ENCODE data around the gene DBF4B. TPM values are rescaled to one million over a fixed set of nuclear protein-coding genes. Genes with fewer than 3 reads are reported as not detected.

DBF4B gene
- total and polyA plus RNA-seq, 10 of the 15 experiments (the other 5 are each of a cell fraction or from before 2014, with no cell fraction given): 2.4 to 24.6 (median 16.9) TPM

DNA sequence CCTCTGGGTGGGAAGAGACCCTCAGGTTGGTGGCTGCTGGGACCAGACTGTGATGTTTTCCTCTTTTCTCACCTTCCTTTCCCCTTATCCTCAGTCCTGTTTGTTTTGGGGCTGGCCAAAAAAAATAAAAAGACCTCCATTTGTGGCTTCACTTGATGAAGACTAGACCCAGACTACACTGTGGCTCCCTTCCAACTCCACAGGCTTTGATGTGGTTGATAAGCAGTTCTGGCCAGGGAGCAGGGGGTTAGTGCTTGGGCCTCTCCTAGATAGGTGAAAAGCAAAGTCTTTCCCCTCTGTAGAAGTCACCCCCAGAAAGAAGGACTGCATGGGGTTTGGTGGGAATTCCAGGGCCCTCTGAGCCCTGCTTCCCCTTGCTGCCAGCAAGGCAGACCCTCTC lies 39.1 kb downstream of the DBF4B start:
- ChIA-PET CTCF (no interaction called here), RAD21 (ENCODE audit: unreplicated experiment) (no interaction called here), SMC1A (ENCODE audit: uncharacterized antibody, unreplicated experiment) (no interaction called here), POLR2A (no interaction called here)
- in situ Hi-C loops (cut with MboI): no loop called here
- no peak overlapping the region for H3K4me2 ChIP-seq (ENCODE audit: control insufficient read depth, insufficient read depth)
- intact Hi-C loops (cut with micrococcal nuclease; ENCODE audit: unreplicated experiment): no loop called here
- no peak overlapping the region for H3K9ac ChIP-seq (ENCODE audit: control insufficient read depth, insufficient read depth, low read length)
- no peak overlapping the region for H2AFZ ChIP-seq (ENCODE audit: control insufficient read depth, low read depth, low read length)
- FAIRE-seq (no peak), DNase-seq (ENCODE audit: low read depth, low spot score) (no peak), ATAC-seq (no peak)
- TF ChIP-seq NR2F1 (conservative IDR thresholded peaks at IDR 0.05) (no peak), DPF2 (IDR thresholded peaks at IDR 0.05) (no peak), NBN (IDR thresholded peaks at IDR 0.05) (no peak), NFYA (IDR thresholded peaks at IDR 0.05; ENCODE audit: borderline replicate concordance, low read depth, low read length) (no peak), RELA (IDR thresholded peaks at IDR 0.05; ENCODE audit: borderline replicate concordance, partially characterized antibody) (no peak), TCF7 (IDR thresholded peaks at IDR 0.05; ENCODE audit: borderline replicate concordance) (no peak), EED (IDR thresholded peaks at IDR 0.05; ENCODE audit: low read depth) (no peak), ZSCAN29 (IDR thresholded peaks at IDR 0.05) (no peak), MTA2 (IDR thresholded peaks at IDR 0.05; ENCODE audit: low read depth) (no peak), BCL11A (IDR thresholded peaks at IDR 0.05; ENCODE audit: low read depth, low read length) (no peak), HDGF (IDR thresholded peaks at IDR 0.05) (no peak), MYC (IDR thresholded peaks at IDR 0.05; ENCODE audit: insufficient read depth, insufficient read length, insufficient replicate concordance, low read length, severe bottlenecking) (no peak), IKZF1 (conservative IDR thresholded peaks at IDR 0.05) (no peak), IRF4 (IDR thresholded peaks at IDR 0.05; ENCODE audit: low read depth, low read length) (no peak)
- TF ChIP-seq, protein P1, sequence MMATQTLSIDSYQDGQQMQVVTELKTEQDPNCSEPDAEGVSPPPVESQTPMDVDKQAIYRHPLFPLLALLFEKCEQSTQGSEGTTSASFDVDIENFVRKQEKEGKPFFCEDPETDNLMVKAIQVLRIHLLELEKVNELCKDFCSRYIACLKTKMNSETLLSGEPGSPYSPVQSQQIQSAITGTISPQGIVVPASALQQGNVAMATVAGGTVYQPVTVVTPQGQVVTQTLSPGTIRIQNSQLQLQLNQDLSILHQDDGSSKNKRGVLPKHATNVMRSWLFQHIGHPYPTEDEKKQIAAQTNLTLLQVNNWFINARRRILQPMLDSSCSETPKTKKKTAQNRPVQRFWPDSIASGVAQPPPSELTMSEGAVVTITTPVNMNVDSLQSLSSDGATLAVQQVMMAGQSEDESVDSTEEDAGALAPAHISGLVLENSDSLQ (IDR thresholded peaks at IDR 0.05): no peak
- TF ChIP-seq, protein P2, sequence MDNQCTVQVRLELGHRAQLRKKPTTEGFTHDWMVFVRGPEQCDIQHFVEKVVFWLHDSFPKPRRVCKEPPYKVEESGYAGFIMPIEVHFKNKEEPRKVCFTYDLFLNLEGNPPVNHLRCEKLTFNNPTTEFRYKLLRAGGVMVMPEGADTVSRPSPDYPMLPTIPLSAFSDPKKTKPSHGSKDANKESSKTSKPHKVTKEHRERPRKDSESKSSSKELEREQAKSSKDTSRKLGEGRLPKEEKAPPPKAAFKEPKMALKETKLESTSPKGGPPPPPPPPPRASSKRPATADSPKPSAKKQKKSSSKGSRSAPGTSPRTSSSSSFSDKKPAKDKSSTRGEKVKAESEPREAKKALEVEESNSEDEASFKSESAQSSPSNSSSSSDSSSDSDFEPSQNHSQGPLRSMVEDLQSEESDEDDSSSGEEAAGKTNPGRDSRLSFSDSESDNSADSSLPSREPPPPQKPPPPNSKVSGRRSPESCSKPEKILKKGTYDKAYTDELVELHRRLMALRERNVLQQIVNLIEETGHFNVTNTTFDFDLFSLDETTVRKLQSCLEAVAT (IDR thresholded peaks at IDR 0.05): no peak
- TF ChIP-seq, protein P3, sequence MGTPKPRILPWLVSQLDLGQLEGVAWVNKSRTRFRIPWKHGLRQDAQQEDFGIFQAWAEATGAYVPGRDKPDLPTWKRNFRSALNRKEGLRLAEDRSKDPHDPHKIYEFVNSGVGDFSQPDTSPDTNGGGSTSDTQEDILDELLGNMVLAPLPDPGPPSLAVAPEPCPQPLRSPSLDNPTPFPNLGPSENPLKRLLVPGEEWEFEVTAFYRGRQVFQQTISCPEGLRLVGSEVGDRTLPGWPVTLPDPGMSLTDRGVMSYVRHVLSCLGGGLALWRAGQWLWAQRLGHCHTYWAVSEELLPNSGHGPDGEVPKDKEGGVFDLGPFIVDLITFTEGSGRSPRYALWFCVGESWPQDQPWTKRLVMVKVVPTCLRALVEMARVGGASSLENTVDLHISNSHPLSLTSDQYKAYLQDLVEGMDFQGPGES (IDR thresholded peaks at IDR 0.05): no peak
- no peaks in the 10 kb centered on the region for H3K27me3 ChIP-seq (replicated peaks in 1 of 2; ENCODE audit: control insufficient read depth in 2 of 2, insufficient read depth in 2 of 2, low read length in 1 of 2)
- peaks cover 4 to 14% of the 10 kb centered on the region in 2 experiments for H3K36me3 ChIP-seq (ENCODE audit: control insufficient read depth in 2 of 2, insufficient read depth in 2 of 2, low read length in 1 of 2)
- H3K79me2 ChIP-seq (ENCODE audit: control insufficient read depth, insufficient read depth, low read length): no peaks in the 10 kb centered on the region
- BruUV-seq (replicated peaks): no TSS peak
- no peaks in the 10 kb centered on the region for H3K4me1 ChIP-seq (ENCODE audit: control insufficient read depth, insufficient read depth, low read length)
- H4K20me1 ChIP-seq (ENCODE audit: control insufficient read depth, insufficient read depth): no peaks in the 10 kb centered on the region
- no peak overlapping the region for H3K4me3 ChIP-seq
- H3K27ac ChIP-seq (ENCODE audit: control insufficient read depth, insufficient read depth): no peak overlapping the region
- no peaks in the 10 kb centered on the region for H3K9me3 ChIP-seq (replicated peaks; ENCODE audit: control insufficient read depth, insufficient read depth, low read length)

Data from GM12878 (cell line).